GM12878 (cell line): Measurements from ENCODE around the gene CEACAM21. TPM values are rescaled to one million over a fixed set of nuclear protein-coding genes. Genes with fewer than 3 reads are reported as not detected.

Source experiments
- ATAC-seq: fragments of 200-7000 bp; cut with Tn5 transposase; 3 replicates; pipeline ENCODE4 v1.9.1; 2020; ENCODE audit warnings: mild to moderate bottlenecking, moderate library complexity
- BruUV-seq: library from RNA; stranded (reverse); fragments of 400-500 nt; replicated peaks from 2 replicates; lab custom pipeline; 2021; lab: Mats Ljungman, UMichigan
- CTCF ChIA-PET: fragments of 300-600 bp; sonication (Branson Sonifier 250); formaldehyde crosslinking; extraction: SDS; loops from one replicate; lab custom pipeline; 2021; ENCODE audit warnings: inconsistent platforms; lab: Yijun Ruan, JAX
- POLR2A ChIA-PET: fragments of 350-600 bp; formaldehyde crosslinking; extraction: SDS; loops from one replicate; lab custom pipeline; 2021; ENCODE audit warnings: inconsistent platforms; lab: Charles Lee
- RAD21 ChIA-PET: fragments of 300-600 bp; sonication (Branson Sonifier 250); formaldehyde crosslinking; loops from one replicate; lab custom pipeline; 2023; ENCODE audit warnings: antibody characterized with exemption; ENCODE audit not compliant: unreplicated experiment; lab: Charles Lee
- SMC1A ChIA-PET: fragments of 300-600 bp; sonication (Branson Sonifier 250); formaldehyde crosslinking; loops from one replicate; lab custom pipeline; 2023; ENCODE audit not compliant: unreplicated experiment, uncharacterized antibody; lab: Charles Lee
- DNase-seq: peaks from one replicate; pipeline ENCODE4 v3.0.0-alpha.2; 2011; ENCODE audit warnings: low read depth, low spot score
- FAIRE-seq: peaks from 3 replicates; lab custom pipeline; 2011; peaks lifted over from hg19 to GRCh38; lab: Jason Lieb, UNC
- H2AFZ ChIP-seq: 2 replicates; pipeline ENCODE4 v1.6.0; 2011; ENCODE audit warnings: low read depth, low read length, control low read depth; ENCODE audit not compliant: control insufficient read depth
- H3K27ac ChIP-seq: 2 replicates; pipeline ENCODE4 v1.5.1; 2011; ENCODE audit warnings: control low read depth; ENCODE audit not compliant: control insufficient read depth, insufficient read depth
- H3K27me3 ChIP-seq, 2 experiments: replicated peaks in 1 of 2; 2 replicates each; pipeline versions ENCODE4 v1.6.0 to v1.6.1; 2011; ENCODE audit warnings: low read length in 1 of 2; ENCODE audit not compliant: control insufficient read depth in 2 of 2, insufficient read depth in 2 of 2
- H3K36me3 ChIP-seq, 2 experiments: 2 replicates each; pipeline ENCODE4 v1.5.1; 2011; ENCODE audit warnings: low read length in 1 of 2; ENCODE audit not compliant: control insufficient read depth in 2 of 2, insufficient read depth in 2 of 2
- H3K4me1 ChIP-seq: 2 replicates; pipeline ENCODE4 v1.6.1; 2011; ENCODE audit warnings: mild to moderate bottlenecking, low read length, moderate library complexity, mixed read lengths; ENCODE audit not compliant: control insufficient read depth, insufficient read depth
- H3K4me2 ChIP-seq: 2 replicates; pipeline ENCODE4 v1.6.0; 2011; ENCODE audit warnings: control low read depth; ENCODE audit not compliant: control insufficient read depth, insufficient read depth
- H3K4me3 ChIP-seq: fragments of 200-600 bp; sonication (generic); 2 replicates; pipeline ENCODE4 v1.5.1; 2016
- H3K79me2 ChIP-seq: 2 replicates; pipeline ENCODE4 v1.6.0; 2011; ENCODE audit warnings: low read length; ENCODE audit not compliant: control insufficient read depth, insufficient read depth
- H3K9ac ChIP-seq: 2 replicates; pipeline ENCODE4 v1.8.0; 2011; ENCODE audit warnings: low read length, control low read depth, mixed read lengths; ENCODE audit not compliant: control insufficient read depth, insufficient read depth
- H3K9me3 ChIP-seq: replicated peaks from 3 replicates; pipeline ENCODE4 v1.5.1; 2011; ENCODE audit warnings: mild to moderate bottlenecking, low read length; ENCODE audit not compliant: control insufficient read depth, insufficient read depth
- H4K20me1 ChIP-seq: 2 replicates; pipeline ENCODE4 v1.6.0; 2011; ENCODE audit not compliant: control insufficient read depth, insufficient read depth
- ELK1 ChIP-seq: IDR thresholded peaks from 2 replicates; pipeline ENCODE4 v1.6.1; 2012; ENCODE audit warnings: low read depth, low read length, improper control_type of control experiment
- EP300 ChIP-seq, 2 experiments: fragments of 150-350 bp in 1 of 2; IDR thresholded peaks; 2 replicates each; pipeline ENCODE4 v1.6.1; 2011 to 2012; ENCODE audit warnings: low read depth in 2 of 2, low read length in 2 of 2, borderline replicate concordance in 1 of 2, improper control_type of control experiment in 1 of 2, inconsistent platforms in 1 of 2; ENCODE audit not compliant: control insufficient read depth in 1 of 2
- EZH2 ChIP-seq: IDR thresholded peaks from 2 replicates; pipeline ENCODE4 v1.6.1; 2012; ENCODE audit warnings: low read depth, mild to moderate bottlenecking, control low read depth, inconsistent platforms, low read length, borderline replicate concordance; ENCODE audit not compliant: control insufficient read depth
- GABPA ChIP-seq: IDR thresholded peaks from 2 replicates; pipeline ENCODE4 v1.6.1; 2014; ENCODE audit warnings: antibody characterized with exemption, low read depth, mild to moderate bottlenecking, inconsistent platforms
- HCFC1 ChIP-seq: fragments of 150-350 bp; IDR thresholded peaks from 2 replicates; pipeline ENCODE4 v1.6.1; 2014; ENCODE audit warnings: low read length
- KAT2A ChIP-seq: conservative IDR thresholded peaks from 2 replicates; pipeline ENCODE4 v1.6.1; 2011; ENCODE audit warnings: low read depth, low read length; ENCODE audit not compliant: control insufficient read depth
- MEF2A ChIP-seq: IDR thresholded peaks from 2 replicates; pipeline ENCODE4 v1.6.1; 2011; ENCODE audit warnings: low read depth, mild to moderate bottlenecking, low read length, moderate library complexity; ENCODE audit not compliant: insufficient read depth
- MLLT1 ChIP-seq: fragments of 450-650 bp; IDR thresholded peaks from 2 replicates; pipeline ENCODE4 v1.6.1; 2016; ENCODE audit warnings: mild to moderate bottlenecking
- MTA2 ChIP-seq: fragments of 450-650 bp; IDR thresholded peaks from 2 replicates; pipeline ENCODE4 v1.6.1; 2016; ENCODE audit warnings: low read depth, mild to moderate bottlenecking, moderate library complexity
- MYB ChIP-seq: fragments of 150-350 bp; IDR thresholded peaks from 2 replicates; pipeline ENCODE4 v1.6.1; 2014; ENCODE audit warnings: mild to moderate bottlenecking, low read depth, low read length, borderline replicate concordance
- POLR2AphosphoS5 ChIP-seq: IDR thresholded peaks from 2 replicates; pipeline ENCODE4 v1.6.1; 2011; ENCODE audit warnings: mild to moderate bottlenecking, low read length, inconsistent platforms
- RAD51 ChIP-seq: fragments of 450-650 bp; IDR thresholded peaks from 2 replicates; pipeline ENCODE4 v1.6.1; 2016; ENCODE audit warnings: moderate library complexity, mild to moderate bottlenecking, inconsistent platforms
- SIX5 ChIP-seq: IDR thresholded peaks from 2 replicates; pipeline ENCODE4 v1.6.1; 2011; ENCODE audit warnings: mild to moderate bottlenecking, low read depth, low read length, moderate library complexity; ENCODE audit not compliant: severe bottlenecking
- ZBED1 ChIP-seq: IDR thresholded peaks from 2 replicates; pipeline ENCODE4 v1.6.1; 2016; ENCODE audit warnings: borderline replicate concordance
- ZBTB40 ChIP-seq: fragments of 450-650 bp; IDR thresholded peaks from 2 replicates; pipeline ENCODE4 v1.6.1; 2016; ENCODE audit warnings: mild to moderate bottlenecking, moderate library complexity, borderline replicate concordance
- ZZZ3 ChIP-seq: IDR thresholded peaks from 2 replicates; pipeline ENCODE4 v1.6.1; 2011; ENCODE audit warnings: low read depth; ENCODE audit not compliant: control insufficient read depth, insufficient read length
- WGBS: methylation state at CpG from one replicate; pipeline ENCODE4 v1.1.6; 2016; ENCODE audit warnings: low lambda C conversion rate; ENCODE audit not compliant: insufficient replicate concordance, insufficient coverage; ENCODE audit errors: missing lambda C conversion rate; 5-methylcytosine and 5-hydroxymethylcytosine counted together
- in situ Hi-C: fragments of 300-500 bp; cut with MboI; formaldehyde crosslinking; loops from 9 replicates; pipeline ENCODE4 v1.14.3; 2018; ENCODE audit warnings: mixed read lengths
- intact Hi-C: fragments of 100-400 bp; cut with micrococcal nuclease; formaldehyde crosslinking; loops from one replicate; pipeline ENCODE4 v1.14.2; 2022; ENCODE audit not compliant: unreplicated experiment
- polyA plus RNA-seq, 11 experiments: library from polyadenylated mRNA; depleted of rRNA in 4 of 11; unstranded in 6 of 11; stranded (reverse) in 5 of 11; fragments of >200 nt; fragmentation: Nextera tagmentation in 4 of 11; fragmentation: Illumina TruSeq in 1 of 11; extraction: Ambion mirVana in 4 of 11; extraction: Trizol in 1 of 11; gene quantifications; 1 replicate in 1 of 11; 2 replicates in 10 of 11; pipeline versions ENCODE4 v1.2.1 to v1.2.3, GENCODE V29; 2011 to 2016; ENCODE audit warnings: inconsistent platforms in 2 of 11, missing spikeins in 2 of 11, low read depth in 1 of 11
- total RNA-seq, 4 experiments: library from RNA; depleted of rRNA in 3 of 4; stranded (reverse); fragments of >200 nt in 3 of 4; fragmentation: Illumina TruSeq in 1 of 4; extraction: Trizol in 1 of 4; gene quantifications; 2 replicates each; pipeline versions ENCODE4 v1.2.1 to v1.2.3, GENCODE V29; 2013 to 2021

CEACAM21 gene
- total and polyA plus RNA-seq, 10 of the 15 experiments (the other 5 are each of a cell fraction or from before 2014, with no cell fraction given) = 0.87 to 13.6 (median 8.1) TPM

- no peak for DNase-seq
- Histone ChIP-seq H3K27me3 (no peaks in the 10 kb centered on the region), H3K4me3 (no peak overlapping the region), H3K4me2 (peak overlapping the region; percentile 41), H4K20me1 (no peaks in the 10 kb centered on the region), H3K9ac (no peak overlapping the region), H2AFZ (no peak overlapping the region), H3K79me2 (no peaks in the 10 kb centered on the region), H3K36me3 (no peaks in the 10 kb centered on the region), H3K9me3 (no peaks in the 10 kb centered on the region), H3K27ac (no peak overlapping the region), H3K4me1 (peaks cover 17% of the 10 kb centered on the region)
- POLR2A ChIA-PET = interaction anchor here (1.1 to 1.2 kb wide), 2 partner anchors 9 to 16 kb away, joined by 3 read pairs; no protein-coding TSS in a partner anchor
- no TSS peak for BruUV-seq
- peak; percentile 29 for ATAC-seq
- in situ Hi-C loops = no loop called here
- CTCF ChIA-PET = interaction anchor here (0.6 to 22.5 kb wide), 24 partner anchors 8 to 360 kb away, joined by 3 to 549 read pairs (median 4); partner anchors contain the start of genes CEACAM21 and DMAC2
- WGBS = 16% methylated on average over 19 of the region's 19 CpGs
- intact Hi-C loops = loop anchor here (1.0 to 5.0 kb wide), 3 partner anchors 22 to 115 kb away; no protein-coding TSS in a partner anchor
- no peak for FAIRE-seq
- RAD21 ChIA-PET = interaction anchor here (0.6 to 4.4 kb wide), 12 partner anchors 9 to 360 kb away, joined by 3 to 20 read pairs (median 6); partner anchors contain the start of gene CEACAM21
- SMC1A ChIA-PET = interaction anchor here (0.6 to 15.3 kb wide), 11 partner anchors 8 to 115 kb away, joined by 3 to 305 read pairs (median 4); no protein-coding TSS in a partner anchor
- TF ChIP-seq HCFC1 (no peak), GABPA (no peak), MTA2 (no peak), ZBTB40 (no peak), ZBED1 (no peak), MLLT1 (no peak), POLR2AphosphoS5 (no peak), EZH2 (no peak), MYB (no peak), ELK1 (no peak), RAD51 (no peak), EP300 (IDR thresholded peaks at IDR 0.05; ENCODE audit: borderline replicate concordance in 1 of 2, control insufficient read depth in 1 of 2, low read depth in 2 of 2, low read length in 2 of 2) (no peak), MEF2A (no peak), ZZZ3 (no peak), KAT2A (no peak), SIX5 (no peak)
These were observed 12.0 kb upstream of the CEACAM21 start for GRCh38 chr19:41563854-41564514.
